GM23248 (cell line): Measurements from ENCODE around the gene ACSF2.

Source experiments
- EZH2 ChIP-seq: fragments of 200-600 bp; sonication (generic); IDR thresholded peaks from 2 replicates; pipeline ENCODE4 v1.6.1; 2018; ENCODE audit warnings: antibody characterized with exemption, mild to moderate bottlenecking; ENCODE audit not compliant: insufficient read depth, poor library complexity, severe bottlenecking
- EZH2phosphoT487 ChIP-seq: fragments of 200-600 bp; sonication (generic); IDR thresholded peaks from 2 replicates; pipeline ENCODE4 v1.6.1; 2018; ENCODE audit warnings: antibody characterized with exemption, moderate library complexity, mild to moderate bottlenecking, low read depth; ENCODE audit not compliant: insufficient read depth

DNA sequence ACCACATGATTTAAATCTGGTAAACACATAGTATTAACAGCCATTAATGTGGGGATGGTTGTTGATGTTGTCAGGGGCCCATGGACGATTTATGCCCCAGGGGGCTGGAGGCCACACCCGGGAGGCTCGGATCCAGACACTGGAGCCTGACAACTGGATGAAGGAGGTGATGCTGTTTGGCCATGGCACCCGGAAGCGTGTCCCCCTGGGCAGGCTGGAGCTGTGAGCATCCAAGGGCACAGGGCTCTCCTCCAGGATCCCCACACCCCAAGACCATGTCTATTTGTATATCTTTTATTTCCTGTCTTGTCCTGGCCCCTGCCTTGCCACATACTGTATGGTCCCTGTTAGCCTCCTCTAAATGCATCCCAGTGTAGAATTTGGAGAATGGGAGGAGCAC lies 57.2 kb downstream of the ACSF2 start:
- TF ChIP-seq EZH2phosphoT487 (no peak), EZH2 (no peak)
